H1 (cell line): ENCODE results near the gene PCNX3. TPM values are rescaled to one million over a fixed set of nuclear protein-coding genes. Genes with fewer than 3 reads are reported as not detected.

Source experiments
- EGR1 ChIP-seq: IDR thresholded peaks from 2 replicates; pipeline ENCODE4 v1.6.1; 2011; ENCODE audit warnings: low read depth, low read length, borderline replicate concordance
- EP300 ChIP-seq, 2 experiments: IDR thresholded peaks; 1 replicate in 1 of 2; 2 replicates in 1 of 2; pipeline ENCODE4 v1.6.1; 2011 to 2012; ENCODE audit warnings: low read depth in 2 of 2, low read length in 2 of 2, mild to moderate bottlenecking in 2 of 2, borderline replicate concordance in 1 of 2, inconsistent platforms in 1 of 2, moderate library complexity in 1 of 2
- FOSL1 ChIP-seq: IDR thresholded peaks from 2 replicates; pipeline ENCODE4 v1.6.1; 2011; ENCODE audit warnings: mild to moderate bottlenecking, low read depth, low read length, moderate library complexity; ENCODE audit not compliant: insufficient read depth
- GABPA ChIP-seq: IDR thresholded peaks from 2 replicates; pipeline ENCODE4 v1.6.1; 2011; ENCODE audit warnings: mild to moderate bottlenecking, low read length, moderate library complexity, borderline replicate concordance; ENCODE audit not compliant: insufficient read depth
- JUND ChIP-seq: IDR thresholded peaks from 2 replicates; pipeline ENCODE4 v1.6.1; 2011; ENCODE audit warnings: mild to moderate bottlenecking, improper control_type of control experiment, low read length
- KDM1A ChIP-seq: fragments of 200-600, 300-600 bp; sonication (generic); IDR thresholded peaks from 2 replicates; pipeline ENCODE4 v1.7.1; 2016; ENCODE audit warnings: mild to moderate bottlenecking, low read length, borderline replicate concordance
- KDM5A ChIP-seq: fragments of 200-600 bp; IDR thresholded peaks from 2 replicates; pipeline ENCODE4 v1.7.1; 2012; ENCODE audit warnings: mild to moderate bottlenecking, low read length, inconsistent platforms, mixed read lengths
- ZNF274 ChIP-seq: IDR thresholded peaks from 2 replicates; pipeline ENCODE4 v1.7.0; 2012; ENCODE audit warnings: low read length, borderline replicate concordance; ENCODE audit errors: extremely low read depth
- polyA plus RNA-seq, 7 experiments: library from polyadenylated mRNA; depleted of rRNA in 3 of 7; stranded (reverse) in 5 of 7; unstranded in 2 of 7; fragments of >200 nt in 5 of 7; fragments of 200-250 nt in 2 of 7; gene quantifications; 1 replicate in 5 of 7; 2 replicates in 1 of 7; 4 replicates in 1 of 7; pipeline versions ENCODE4 v1.2.1 to v1.2.3, GENCODE V29; 2011 to 2013; ENCODE audit warnings: missing spikeins in 2 of 7, mixed read lengths in 2 of 7
- total RNA-seq: library from RNA; stranded (reverse); fragmentation: NEBNext Ultra II Directional; extraction: Animal tissue kit (Norgen Biotek cat#: 25700); gene quantifications from 2 replicates; pipeline ENCODE4 v1.2.1, GENCODE V29; 2021
- TF ChIP-seq, protein P1 (sequence below): fragments of 300-600 bp; sonication (generic); IDR thresholded peaks from 2 replicates; pipeline ENCODE4 v1.7.1; 2012; ENCODE audit warnings: low read length, moderate library complexity, mild to moderate bottlenecking, inconsistent platforms; ENCODE audit not compliant: insufficient replicate concordance
- TF ChIP-seq, protein P2 (sequence below): IDR thresholded peaks from 2 replicates; pipeline ENCODE4 v1.6.1; 2012; ENCODE audit warnings: inconsistent platforms

Gene PCNX3
- total and polyA plus RNA-seq, 2 of the 8 experiments (the other 6 are each of a cell fraction or from before 2014, with no cell fraction given) = 27.2 to 38.8 TPM

DNA sequence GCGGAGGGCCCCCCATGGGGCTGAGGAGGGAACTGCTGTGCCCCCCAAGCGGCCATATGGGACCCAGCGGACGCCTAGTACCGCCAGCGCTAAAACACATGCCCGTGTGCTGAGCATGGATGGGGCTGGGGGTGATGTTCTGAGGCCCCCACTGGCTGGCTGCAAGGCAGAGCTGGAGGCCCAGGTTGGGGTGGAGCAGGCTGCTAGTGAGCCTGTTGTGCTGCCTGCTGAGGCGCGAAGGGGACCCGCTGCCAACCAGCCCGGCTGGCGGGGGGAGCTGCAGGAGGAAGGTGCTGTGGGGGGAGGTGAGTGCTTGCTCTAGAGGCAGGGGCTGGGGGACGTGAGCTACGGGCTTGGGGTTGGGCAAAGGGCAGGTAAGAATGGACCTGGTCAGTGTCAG is 3.2 kb downstream of the PCNX3 start (continued):
- TF ChIP-seq, protein P1, sequence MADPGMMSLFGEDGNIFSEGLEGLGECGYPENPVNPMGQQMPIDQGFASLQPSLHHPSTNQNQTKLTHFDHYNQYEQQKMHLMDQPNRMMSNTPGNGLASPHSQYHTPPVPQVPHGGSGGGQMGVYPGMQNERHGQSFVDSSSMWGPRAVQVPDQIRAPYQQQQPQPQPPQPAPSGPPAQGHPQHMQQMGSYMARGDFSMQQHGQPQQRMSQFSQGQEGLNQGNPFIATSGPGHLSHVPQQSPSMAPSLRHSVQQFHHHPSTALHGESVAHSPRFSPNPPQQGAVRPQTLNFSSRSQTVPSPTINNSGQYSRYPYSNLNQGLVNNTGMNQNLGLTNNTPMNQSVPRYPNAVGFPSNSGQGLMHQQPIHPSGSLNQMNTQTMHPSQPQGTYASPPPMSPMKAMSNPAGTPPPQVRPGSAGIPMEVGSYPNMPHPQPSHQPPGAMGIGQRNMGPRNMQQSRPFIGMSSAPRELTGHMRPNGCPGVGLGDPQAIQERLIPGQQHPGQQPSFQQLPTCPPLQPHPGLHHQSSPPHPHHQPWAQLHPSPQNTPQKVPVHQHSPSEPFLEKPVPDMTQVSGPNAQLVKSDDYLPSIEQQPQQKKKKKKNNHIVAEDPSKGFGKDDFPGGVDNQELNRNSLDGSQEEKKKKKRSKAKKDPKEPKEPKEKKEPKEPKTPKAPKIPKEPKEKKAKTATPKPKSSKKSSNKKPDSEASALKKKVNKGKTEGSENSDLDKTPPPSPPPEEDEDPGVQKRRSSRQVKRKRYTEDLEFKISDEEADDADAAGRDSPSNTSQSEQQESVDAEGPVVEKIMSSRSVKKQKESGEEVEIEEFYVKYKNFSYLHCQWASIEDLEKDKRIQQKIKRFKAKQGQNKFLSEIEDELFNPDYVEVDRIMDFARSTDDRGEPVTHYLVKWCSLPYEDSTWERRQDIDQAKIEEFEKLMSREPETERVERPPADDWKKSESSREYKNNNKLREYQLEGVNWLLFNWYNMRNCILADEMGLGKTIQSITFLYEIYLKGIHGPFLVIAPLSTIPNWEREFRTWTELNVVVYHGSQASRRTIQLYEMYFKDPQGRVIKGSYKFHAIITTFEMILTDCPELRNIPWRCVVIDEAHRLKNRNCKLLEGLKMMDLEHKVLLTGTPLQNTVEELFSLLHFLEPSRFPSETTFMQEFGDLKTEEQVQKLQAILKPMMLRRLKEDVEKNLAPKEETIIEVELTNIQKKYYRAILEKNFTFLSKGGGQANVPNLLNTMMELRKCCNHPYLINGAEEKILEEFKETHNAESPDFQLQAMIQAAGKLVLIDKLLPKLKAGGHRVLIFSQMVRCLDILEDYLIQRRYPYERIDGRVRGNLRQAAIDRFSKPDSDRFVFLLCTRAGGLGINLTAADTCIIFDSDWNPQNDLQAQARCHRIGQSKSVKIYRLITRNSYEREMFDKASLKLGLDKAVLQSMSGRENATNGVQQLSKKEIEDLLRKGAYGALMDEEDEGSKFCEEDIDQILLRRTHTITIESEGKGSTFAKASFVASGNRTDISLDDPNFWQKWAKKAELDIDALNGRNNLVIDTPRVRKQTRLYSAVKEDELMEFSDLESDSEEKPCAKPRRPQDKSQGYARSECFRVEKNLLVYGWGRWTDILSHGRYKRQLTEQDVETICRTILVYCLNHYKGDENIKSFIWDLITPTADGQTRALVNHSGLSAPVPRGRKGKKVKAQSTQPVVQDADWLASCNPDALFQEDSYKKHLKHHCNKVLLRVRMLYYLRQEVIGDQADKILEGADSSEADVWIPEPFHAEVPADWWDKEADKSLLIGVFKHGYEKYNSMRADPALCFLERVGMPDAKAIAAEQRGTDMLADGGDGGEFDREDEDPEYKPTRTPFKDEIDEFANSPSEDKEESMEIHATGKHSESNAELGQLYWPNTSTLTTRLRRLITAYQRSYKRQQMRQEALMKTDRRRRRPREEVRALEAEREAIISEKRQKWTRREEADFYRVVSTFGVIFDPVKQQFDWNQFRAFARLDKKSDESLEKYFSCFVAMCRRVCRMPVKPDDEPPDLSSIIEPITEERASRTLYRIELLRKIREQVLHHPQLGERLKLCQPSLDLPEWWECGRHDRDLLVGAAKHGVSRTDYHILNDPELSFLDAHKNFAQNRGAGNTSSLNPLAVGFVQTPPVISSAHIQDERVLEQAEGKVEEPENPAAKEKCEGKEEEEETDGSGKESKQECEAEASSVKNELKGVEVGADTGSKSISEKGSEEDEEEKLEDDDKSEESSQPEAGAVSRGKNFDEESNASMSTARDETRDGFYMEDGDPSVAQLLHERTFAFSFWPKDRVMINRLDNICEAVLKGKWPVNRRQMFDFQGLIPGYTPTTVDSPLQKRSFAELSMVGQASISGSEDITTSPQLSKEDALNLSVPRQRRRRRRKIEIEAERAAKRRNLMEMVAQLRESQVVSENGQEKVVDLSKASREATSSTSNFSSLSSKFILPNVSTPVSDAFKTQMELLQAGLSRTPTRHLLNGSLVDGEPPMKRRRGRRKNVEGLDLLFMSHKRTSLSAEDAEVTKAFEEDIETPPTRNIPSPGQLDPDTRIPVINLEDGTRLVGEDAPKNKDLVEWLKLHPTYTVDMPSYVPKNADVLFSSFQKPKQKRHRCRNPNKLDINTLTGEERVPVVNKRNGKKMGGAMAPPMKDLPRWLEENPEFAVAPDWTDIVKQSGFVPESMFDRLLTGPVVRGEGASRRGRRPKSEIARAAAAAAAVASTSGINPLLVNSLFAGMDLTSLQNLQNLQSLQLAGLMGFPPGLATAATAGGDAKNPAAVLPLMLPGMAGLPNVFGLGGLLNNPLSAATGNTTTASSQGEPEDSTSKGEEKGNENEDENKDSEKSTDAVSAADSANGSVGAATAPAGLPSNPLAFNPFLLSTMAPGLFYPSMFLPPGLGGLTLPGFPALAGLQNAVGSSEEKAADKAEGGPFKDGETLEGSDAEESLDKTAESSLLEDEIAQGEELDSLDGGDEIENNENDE = no peak
- TF ChIP-seq, protein P2, sequence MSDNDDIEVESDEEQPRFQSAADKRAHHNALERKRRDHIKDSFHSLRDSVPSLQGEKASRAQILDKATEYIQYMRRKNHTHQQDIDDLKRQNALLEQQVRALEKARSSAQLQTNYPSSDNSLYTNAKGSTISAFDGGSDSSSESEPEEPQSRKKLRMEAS = no peak
- TF ChIP-seq ZNF274 = no peak
- TF ChIP-seq FOSL1 = no peak
- no peak for TF ChIP-seq EP300 (IDR thresholded peaks at IDR 0.05; ENCODE audit: borderline replicate concordance in 1 of 2, low read depth in 2 of 2, low read length in 2 of 2)
- TF ChIP-seq KDM5A = no peak
- TF ChIP-seq JUND = no peak
- TF ChIP-seq GABPA = no peak
- TF ChIP-seq EGR1 = no peak
- no peak for TF ChIP-seq KDM1A
- TF ChIP-seq, all 59 proteins: peak for 0
